ENCODE measurements around the gene FAM25A. TPM values are rescaled to one million over a fixed set of nuclear protein-coding genes. Genes with fewer than 3 reads are reported as not detected.

Gene FAM25A
- total RNA-seq, 1 experiment from 2014 or later: 11.4 TPM

- H3K79me2 ChIP-seq (ENCODE audit: low read depth): no peaks in the 10 kb centered on the region
- no peaks in the 10 kb centered on the region for H3F3A ChIP-seq (ENCODE audit: insufficient read depth, low read depth)
- no TSS peak for BruUV-seq (replicated peaks)
- H3K4me2 ChIP-seq: no peak overlapping the region
- CTCF ChIA-PET: interaction anchor here (0.6 kb wide), 1 partner anchor 9 kb away, joined by 4 read pairs; no protein-coding TSS in a partner anchor
- POLR2A ChIA-PET (ENCODE audit: unreplicated experiment): no interaction called here
- DNase-seq: no peak
- intact Hi-C loops (cut with micrococcal nuclease; ENCODE audit: unreplicated experiment): no loop called here
- no peaks in the 10 kb centered on the region for H3K4me1 ChIP-seq (replicated peaks; ENCODE audit: insufficient read depth)
- no peaks in the 10 kb centered on the region for H3K36me3 ChIP-seq (ENCODE audit: low read depth)
- TF ChIP-seq CTCF (conservative IDR thresholded peaks at IDR 0.05): no peak
- no peak for TF ChIP-seq EZH2 (IDR thresholded peaks at IDR 0.05; ENCODE audit: low read depth)
- no peak overlapping the region for H2AFZ ChIP-seq
- no peak overlapping the region for H3K4me3 ChIP-seq
- H3K27me3 ChIP-seq (ENCODE audit: insufficient read depth, low read depth): no peaks in the 10 kb centered on the region
- no peak overlapping the region for H3K27ac ChIP-seq
- no peaks in the 10 kb centered on the region for H3K9me2 ChIP-seq (ENCODE audit: insufficient read depth)
- H3K9me3 ChIP-seq (ENCODE audit: insufficient read depth, low read depth): no peaks in the 10 kb centered on the region
- H4K20me1 ChIP-seq (ENCODE audit: insufficient read depth): no peaks in the 10 kb centered on the region
Measured at GRCh38 chr10:87030912-87031635, 11.0 kb downstream of the FAM25A start.

GRCh38 chr10:87036623-87037022 is 16.5 kb downstream of the FAM25A start:
- Histone ChIP-seq H3K9me2 (ENCODE audit: insufficient read depth) (no peaks in the 10 kb centered on the region), H3K27ac (no peak overlapping the region), H3K27me3 (ENCODE audit: insufficient read depth, low read depth) (no peaks in the 10 kb centered on the region), H3F3A (ENCODE audit: insufficient read depth, low read depth) (no peaks in the 10 kb centered on the region), H3K9me3 (ENCODE audit: insufficient read depth, low read depth) (no peaks in the 10 kb centered on the region), H3K4me3 (no peak overlapping the region), H4K20me1 (ENCODE audit: insufficient read depth) (no peaks in the 10 kb centered on the region), H3K36me3 (ENCODE audit: low read depth) (no peaks in the 10 kb centered on the region), H2AFZ (no peak overlapping the region), H3K4me2 (no peak overlapping the region), H3K4me1 (replicated peaks; ENCODE audit: insufficient read depth) (no peaks in the 10 kb centered on the region), H3K79me2 (ENCODE audit: low read depth) (no peaks in the 10 kb centered on the region)
- ChIA-PET CTCF (interaction anchor here (0.6 kb wide), 1 partner anchor 553 kb away, joined by 3 read pairs; no protein-coding TSS in a partner anchor), POLR2A (ENCODE audit: unreplicated experiment) (no interaction called here)
- BruUV-seq (replicated peaks): no TSS peak
- TF ChIP-seq EZH2 (IDR thresholded peaks at IDR 0.05; ENCODE audit: low read depth) (no peak), CTCF (conservative IDR thresholded peaks at IDR 0.05) (no peak)
- intact Hi-C loops (cut with micrococcal nuclease; ENCODE audit: unreplicated experiment): no loop called here
- no peak for DNase-seq

GRCh38 chr10:87038286-87038717 is 18.2 kb downstream of the FAM25A start:
- POLR2A ChIA-PET (ENCODE audit: unreplicated experiment): no interaction called here
- intact Hi-C loops (cut with micrococcal nuclease; ENCODE audit: unreplicated experiment): no loop called here
- H2AFZ ChIP-seq: no peak overlapping the region
- no peaks in the 10 kb centered on the region for H3K27me3 ChIP-seq (ENCODE audit: insufficient read depth, low read depth)
- TF ChIP-seq CTCF (conservative IDR thresholded peaks at IDR 0.05) (no peak), EZH2 (IDR thresholded peaks at IDR 0.05; ENCODE audit: low read depth) (no peak)
- no peak overlapping the region for H3K4me3 ChIP-seq
- no peak for DNase-seq
- H3F3A ChIP-seq (ENCODE audit: insufficient read depth, low read depth): no peaks in the 10 kb centered on the region
- no TSS peak for BruUV-seq (replicated peaks)
- no peaks in the 10 kb centered on the region for H3K4me1 ChIP-seq (replicated peaks; ENCODE audit: insufficient read depth)
- CTCF ChIA-PET: no interaction called here
- H3K79me2 ChIP-seq (ENCODE audit: low read depth): no peaks in the 10 kb centered on the region
- no peaks in the 10 kb centered on the region for H3K9me2 ChIP-seq (ENCODE audit: insufficient read depth)
- no peak overlapping the region for H3K4me2 ChIP-seq
- H3K27ac ChIP-seq: no peak overlapping the region
- H3K36me3 ChIP-seq (ENCODE audit: low read depth): no peaks in the 10 kb centered on the region
- H4K20me1 ChIP-seq (ENCODE audit: insufficient read depth): no peaks in the 10 kb centered on the region
- no peaks in the 10 kb centered on the region for H3K9me3 ChIP-seq (ENCODE audit: insufficient read depth, low read depth)
